ENCODE data around the gene TNIK.

Gene TNIK

GRCh38 chr3:171328419-171329082 is 131.7 kb downstream of the TNIK start:
- Histone ChIP-seq H3K27me3 (no peaks in the 10 kb centered on the region), H3K4me3 (ENCODE audit: low read depth, low read length) (no peak overlapping the region), H3K9me3 (no peaks in the 10 kb centered on the region), H3K36me3 (no peaks in the 10 kb centered on the region), H3K4me1 (peaks cover 8% of the 10 kb centered on the region)
- peak; percentile 33 for DNase-seq
- TF ChIP-seq CTCF (IDR thresholded peaks at IDR 0.05; ENCODE audit: low read depth, low read length) = peak; percentile 54

- no peaks in the 10 kb centered on the region for H3K27me3 ChIP-seq
- no peaks in the 10 kb centered on the region for H3K9me3 ChIP-seq
- H3K4me3 ChIP-seq (ENCODE audit: low read depth, low read length) = no peak overlapping the region
- DNase-seq = no peak
- H3K36me3 ChIP-seq = no peaks in the 10 kb centered on the region
- H3K4me1 ChIP-seq = peaks cover 8% of the 10 kb centered on the region
- no peak for TF ChIP-seq CTCF (IDR thresholded peaks at IDR 0.05; ENCODE audit: low read depth, low read length)
These were observed 132.6 kb downstream of the TNIK start for GRCh38 chr3:171327441-171328174.

DNA sequence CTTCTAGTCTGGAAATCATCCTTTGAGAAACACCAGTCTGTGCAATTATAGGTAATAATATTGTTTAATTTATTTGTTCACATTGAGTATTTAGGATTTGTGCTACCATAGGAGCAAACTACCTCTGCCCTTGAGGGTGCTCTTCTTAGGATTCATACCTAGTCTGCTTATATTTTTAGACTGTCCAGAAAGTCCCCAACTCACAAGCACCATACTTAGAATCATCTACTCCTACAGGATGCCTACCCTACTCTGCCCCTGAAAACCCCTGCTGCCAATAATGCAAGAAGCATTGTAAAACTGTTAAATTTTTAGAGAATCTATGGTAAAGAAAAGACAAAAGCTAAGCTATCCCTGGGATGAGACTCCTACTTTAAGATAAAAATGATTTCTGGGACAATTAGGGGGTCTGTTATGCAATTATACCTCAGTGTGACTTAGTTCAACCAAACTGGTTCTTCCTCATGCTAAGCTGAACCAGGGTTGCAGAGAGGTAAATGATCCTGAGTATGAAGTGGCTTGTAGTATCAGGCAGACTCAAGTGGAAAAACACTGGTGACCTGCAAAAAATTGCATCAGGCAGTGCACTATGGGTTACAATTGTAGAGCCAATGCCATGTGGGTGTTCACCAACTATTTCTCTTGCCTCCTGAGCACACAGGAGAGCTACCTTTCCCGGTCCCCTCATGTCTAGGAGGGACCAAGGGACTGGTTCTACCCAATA is 133.3 kb downstream of the TNIK start:
- no peaks in the 10 kb centered on the region for H3K36me3 ChIP-seq

DNA sequence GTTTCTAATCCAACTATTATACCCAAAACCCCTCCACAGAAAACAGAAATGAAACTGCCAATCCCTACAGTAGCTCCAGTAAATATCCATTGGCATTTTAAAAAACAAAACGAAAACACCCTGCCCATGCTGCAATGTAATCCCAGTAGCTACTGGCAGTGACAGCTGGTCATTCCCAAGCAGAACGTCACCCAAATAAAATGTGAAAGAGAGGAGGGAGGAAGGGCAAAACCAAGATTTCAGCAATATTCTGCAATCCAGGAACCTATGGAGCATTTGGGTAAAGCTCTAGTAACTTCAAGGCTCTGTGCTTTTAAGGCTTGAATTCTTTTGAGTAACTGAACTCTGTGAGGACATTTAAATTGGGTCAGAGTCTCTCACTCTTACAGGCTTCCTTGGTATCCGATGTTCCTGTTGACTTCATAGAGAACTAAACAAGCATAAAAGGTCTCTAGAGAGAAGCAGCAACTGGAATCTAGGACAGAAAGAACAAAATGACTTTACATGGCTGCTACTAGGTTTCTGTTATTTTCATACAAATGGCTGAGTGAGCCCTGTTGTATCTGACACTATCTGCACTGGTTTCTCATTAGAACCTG is 136.2 kb downstream of the TNIK start:
- Histone ChIP-seq H3K27me3 (no peaks in the 10 kb centered on the region), H3K9me3 (no peaks in the 10 kb centered on the region), H3K4me1 (peaks cover 5% of the 10 kb centered on the region), H3K36me3 (no peaks in the 10 kb centered on the region), H3K4me3 (ENCODE audit: low read depth, low read length) (no peak overlapping the region)
- TF ChIP-seq CTCF (IDR thresholded peaks at IDR 0.05; ENCODE audit: low read depth, low read length) = no peak
- DNase-seq = no peak

More for the DNA sequence above, 133.3 kb downstream of the TNIK start:
- peaks cover 9% of the 10 kb centered on the region for H3K4me1 ChIP-seq
- TF ChIP-seq CTCF (IDR thresholded peaks at IDR 0.05; ENCODE audit: low read depth, low read length) = no peak
- H3K9me3 ChIP-seq = no peaks in the 10 kb centered on the region
- no peak overlapping the region for H3K4me3 ChIP-seq (ENCODE audit: low read depth, low read length)
- H3K27me3 ChIP-seq = no peaks in the 10 kb centered on the region
- no peak for DNase-seq

DNA sequence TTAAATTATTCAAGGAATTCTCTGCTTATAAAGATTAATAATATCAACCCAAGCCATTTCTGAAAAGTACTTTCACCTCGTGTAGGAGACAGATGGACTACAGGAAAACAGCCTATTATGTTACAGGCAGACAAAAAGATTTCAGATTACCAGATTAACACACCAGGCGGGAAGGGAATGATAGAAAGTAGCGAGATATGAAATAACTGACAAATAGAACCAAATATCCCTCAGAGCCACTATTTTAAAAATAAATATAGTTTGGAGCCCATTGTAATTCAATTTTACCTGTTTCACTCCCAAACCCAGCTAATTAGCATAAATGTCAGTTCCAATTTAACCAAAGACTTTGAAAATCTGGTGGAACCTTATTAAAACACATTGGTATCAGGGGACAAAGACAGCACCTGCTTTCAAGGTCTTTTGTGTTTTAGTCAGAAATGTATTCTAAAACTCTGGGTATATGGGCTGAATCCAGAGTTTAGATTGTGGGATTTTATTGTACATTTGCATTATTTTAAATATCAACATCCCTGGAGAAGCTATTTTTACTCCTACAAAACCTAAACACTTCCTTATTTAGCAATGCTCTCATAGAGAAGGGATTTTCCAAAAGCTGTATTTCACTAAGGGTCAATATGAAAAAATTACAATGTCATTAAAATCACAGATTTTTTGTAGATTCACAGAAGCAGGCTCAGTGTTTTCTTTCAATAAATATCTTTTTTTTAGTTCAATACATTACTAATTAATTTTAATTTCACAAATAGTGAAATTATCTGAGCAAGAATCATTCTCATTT is 138.4 kb downstream of the TNIK start:
- Histone ChIP-seq H3K4me1 (peaks cover 5% of the 10 kb centered on the region), H3K4me3 (ENCODE audit: low read depth, low read length) (no peak overlapping the region), H3K27me3 (no peaks in the 10 kb centered on the region), H3K36me3 (no peaks in the 10 kb centered on the region), H3K9me3 (no peaks in the 10 kb centered on the region)
- TF ChIP-seq CTCF (IDR thresholded peaks at IDR 0.05; ENCODE audit: low read depth, low read length) = no peak
- DNase-seq = no peak
